Transverse colon (tissue), 4 donors: ENCODE data around the gene SP2.

Experiments
- CTCF ChIP-seq, 5 experiments: fragments of 200-600 bp in 3 of 5; fragments of 450-650 bp in 2 of 5; sonication (generic) in 3 of 5; IDR thresholded peaks; 1 replicate in 2 of 5; 2 replicates in 3 of 5; pipeline ENCODE4 v1.5.1; 2016 to 2017; ENCODE audit warnings: antibody characterized with exemption in 5 of 5, inconsistent platforms in 3 of 5, mild to moderate bottlenecking in 2 of 5, moderate library complexity in 1 of 5
- POLR2A ChIP-seq: fragments of 450-650 bp; IDR thresholded peaks from one replicate; pipeline ENCODE4 v1.6.1; 2016; ENCODE audit warnings: antibody characterized with exemption, mild to moderate bottlenecking, moderate library complexity
- POLR2AphosphoS5 ChIP-seq, 3 donors: sonication (generic); formaldehyde crosslinking; IDR thresholded peaks; one replicate each; pipeline ENCODE4 v1.6.1; 2016; ENCODE audit warnings: antibody characterized with exemption in 3 of 3

- TF ChIP-seq CTCF (IDR thresholded peaks at IDR 0.05) (peak in 1 of 5 experiments; percentile 10), POLR2A (peak; percentile 97), POLR2AphosphoS5 (IDR thresholded peaks at IDR 0.05) (peak; percentile 93 to 99 (median 98))
These were observed 635 bp upstream of the SP2 start for GRCh38 chr17:47895347-47895855.
